HepG2 (cell line): ENCODE measurements around the gene INO80B. TPM values are rescaled to one million over a fixed set of nuclear protein-coding genes. Genes with fewer than 3 reads are reported as not detected.

ENCODE experiments used
- CTCF ChIP-seq: sonication (generic); formaldehyde crosslinking; IDR thresholded peaks from 2 replicates; pipeline ENCODE4 v1.5.0; 2020; ENCODE audit warnings: mild to moderate bottlenecking, missing genetic modification reagents, moderate library complexity
- HHEX ChIP-seq: IDR thresholded peaks from 2 replicates; pipeline ENCODE4 v1.6.1; 2016; ENCODE audit warnings: control low read depth
- KDM6A ChIP-seq: IDR thresholded peaks from 2 replicates; pipeline ENCODE4 v1.6.1; 2016; ENCODE audit warnings: low read depth
- NKX3-1 ChIP-seq: sonication (generic); formaldehyde crosslinking; IDR thresholded peaks from 2 replicates; pipeline ENCODE4 v1.5.0; 2020; ENCODE audit warnings: missing genetic modification reagents
- PHF20 ChIP-seq: sonication (generic); formaldehyde crosslinking; IDR thresholded peaks from 2 replicates; pipeline ENCODE4 v1.5.0; 2020; ENCODE audit warnings: mild to moderate bottlenecking, missing genetic modification reagents
- RERE ChIP-seq: IDR thresholded peaks from 2 replicates; pipeline ENCODE4 v1.6.1; 2016; ENCODE audit warnings: low read depth, missing genetic modification reagents, missing compliant biosample characterization
- SRSF1 ChIP-seq: fragments of 200-400 bp; formaldehyde crosslinking; optimal IDR thresholded peaks from 2 replicates; pipeline ENCODE3; 2017; ENCODE audit warnings: mild to moderate bottlenecking, low read depth, low read length, moderate library complexity
- TBX2 ChIP-seq: sonication (generic); formaldehyde crosslinking; IDR thresholded peaks from 2 replicates; pipeline ENCODE4 v1.5.0; 2020; ENCODE audit warnings: missing genetic modification reagents, mild to moderate bottlenecking, borderline replicate concordance
- ZBTB21 ChIP-seq: sonication (generic); formaldehyde crosslinking; IDR thresholded peaks from 2 replicates; pipeline ENCODE4 v1.4.0; 2020; ENCODE audit warnings: missing genetic modification reagents
- ZHX2 ChIP-seq, 2 experiments: sonication (generic) in 1 of 2; formaldehyde crosslinking in 1 of 2; IDR thresholded peaks; 2 replicates each; pipeline versions ENCODE4 v1.6.1 to v1.9.0; 2014 to 2022; ENCODE audit warnings: antibody characterized with exemption in 1 of 2, borderline replicate concordance in 1 of 2, inconsistent platforms in 1 of 2, low read depth in 1 of 2, missing genetic modification reagents in 1 of 2
- ZNF10 ChIP-seq: sonication (generic); formaldehyde crosslinking; IDR thresholded peaks from 2 replicates; pipeline ENCODE4 v1.4.0; 2020; ENCODE audit warnings: mild to moderate bottlenecking, low read depth, missing genetic modification reagents, borderline replicate concordance
- ZNF121 ChIP-seq: sonication (generic); formaldehyde crosslinking; IDR thresholded peaks from 2 replicates; pipeline ENCODE4 v1.5.0; 2020; ENCODE audit warnings: mild to moderate bottlenecking, missing genetic modification reagents
- ZNF180 ChIP-seq: sonication (generic); formaldehyde crosslinking; IDR thresholded peaks from 2 replicates; pipeline ENCODE4 v1.4.0; 2020; ENCODE audit warnings: low read depth, missing genetic modification reagents, borderline replicate concordance
- ZNF772 ChIP-seq: sonication (generic); formaldehyde crosslinking; IDR thresholded peaks from 2 replicates; pipeline ENCODE4 v1.5.0; 2020; ENCODE audit warnings: mild to moderate bottlenecking, missing genetic modification reagents
- polyA plus RNA-seq, 8 experiments: library from polyadenylated mRNA; depleted of rRNA in 3 of 8; stranded (reverse) in 7 of 8; unstranded in 1 of 8; fragments of >200 nt; fragmentation: Illumina TruSeq in 4 of 8; extraction: Trizol in 4 of 8; gene quantifications; 2 replicates each; pipeline versions ENCODE4 v1.2.1 to v1.2.3, GENCODE V29; 2011 to 2016; ENCODE audit warnings: low read depth in 4 of 8, missing spikeins in 1 of 8, mixed read lengths in 1 of 8; ENCODE audit not compliant: insufficient read depth in 1 of 8
- total RNA-seq, 5 experiments: library from RNA; depleted of rRNA; stranded (reverse); fragments of >200 nt; fragmentation: Illumina TruSeq; extraction: Trizol; gene quantifications; 2 replicates each; pipeline ENCODE4 v1.2.3, GENCODE V29; 2016; ENCODE audit warnings: low read depth in 1 of 5

The INO80B gene
- total and polyA plus RNA-seq, 2 of the 13 experiments (the other 11 are each of a cell fraction or from before 2014, with no cell fraction given) = 6.2 to 14.5 TPM

GRCh38 chr2:74447230-74447999 is 7.5 kb upstream of the INO80B start (continued):
- TF ChIP-seq RERE (CRISPR knock-in tag) (no peak), SRSF1 (no peak), ZNF180 (CRISPR knock-in tag) (no peak), KDM6A (peak; percentile 75), CTCF (no peak), ZHX2 (IDR thresholded peaks at IDR 0.05; ENCODE audit: low read depth) (no peak), ZHX2 (CRISPR knock-in tag; IDR thresholded peaks at IDR 0.05; ENCODE audit: borderline replicate concordance) (no peak), NKX3-1 (CRISPR knock-in tag) (no peak), ZNF10 (no peak), ZBTB21 (CRISPR knock-in tag) (no peak), TBX2 (CRISPR knock-in tag) (peak; percentile 48; the same call in 1 of the 2 replicates), ZNF772 (CRISPR knock-in tag) (no peak), ZNF121 (CRISPR knock-in tag) (no peak), PHF20 (CRISPR knock-in tag) (no peak), HHEX (CRISPR knock-in tag) (no peak)
